Raji (cell line): Measurements from ENCODE around the gene SLC30A3.

Experiments
- POLR2A ChIP-seq: IDR thresholded peaks from 2 replicates; pipeline ENCODE4 v1.6.1; 2011; ENCODE audit warnings: low read depth, low read length, control low read depth; ENCODE audit not compliant: insufficient read depth

SLC30A3 gene

GRCh38 chr2:27262379-27263286, at the start of gene SLC30A3:
Gene SLC30A3 (minus strand): TSS chr2:27263047. CDS start chr2:27262906, 141 bp downstream.
- no peak for TF ChIP-seq POLR2A

GRCh38 chr2:27312152-27312551, 49.3 kb upstream of the SLC30A3 start:
- no peak for TF ChIP-seq POLR2A

GRCh38 chr2:27309651-27310050, 46.8 kb upstream of the SLC30A3 start:
- TF ChIP-seq POLR2A = no peak

- TF ChIP-seq POLR2A = no peak
Measured at GRCh38 chr2:27308359-27308881, 45.6 kb upstream of the SLC30A3 start, which contains the start of gene UCN. Gene UCN (minus strand): TSS chr2:27308445. CDS start chr2:27307895, 550 bp downstream.

GRCh38 chr2:27307545-27308358, 44.9 kb upstream of the SLC30A3 start:
- no peak for TF ChIP-seq POLR2A

- no peak for TF ChIP-seq POLR2A
Measured at GRCh38 chr2:27307287-27307544, 44.4 kb upstream of the SLC30A3 start.

- TF ChIP-seq POLR2A = no peak
Measured at GRCh38 chr2:27306573-27307286, 43.9 kb upstream of the SLC30A3 start.

GRCh38 chr2:27306136-27306535, 43.3 kb upstream of the SLC30A3 start:
- no peak for TF ChIP-seq POLR2A

- TF ChIP-seq POLR2A = no peak
Measured at GRCh38 chr2:27305516-27305915, 42.7 kb upstream of the SLC30A3 start.

- TF ChIP-seq POLR2A = no peak
Measured at GRCh38 chr2:27304488-27305240, 41.8 kb upstream of the SLC30A3 start.

GRCh38 chr2:27303093-27304025, 40.5 kb upstream of the SLC30A3 start:
- TF ChIP-seq POLR2A = no peak

- no peak for TF ChIP-seq POLR2A
Measured at GRCh38 chr2:27298391-27299080, 35.7 kb upstream of the SLC30A3 start.

GRCh38 chr2:27297195-27297594, 34.3 kb upstream of the SLC30A3 start:
- no peak for TF ChIP-seq POLR2A
